HEK293 (cell line): ENCODE data around the gene DLG2.

ENCODE experiments used
- CTCF ChIA-PET: fragments of 350-600 bp; formaldehyde crosslinking; extraction: SDS; loops from one replicate; lab custom pipeline; 2021; ENCODE audit warnings: antibody characterized with exemption; lab: Yijun Ruan, JAX
- POLR2A ChIA-PET: fragments of 300-600 bp; formaldehyde crosslinking; extraction: SDS; loops from one replicate; lab custom pipeline; 2020; ENCODE audit warnings: antibody characterized with exemption, inconsistent platforms; lab: Yijun Ruan, JAX
- H3K27ac ChIP-seq: fragments of 200-500 bp; sonication (Bioruptor generic); 2 replicates; pipeline ENCODE4 v1.5.1; 2014; ENCODE audit warnings: low read depth, low read length, control low read depth, inconsistent platforms; ENCODE audit errors: extremely low read depth
- H3K36me3 ChIP-seq, 2 experiments: fragments of 200-500 bp in 1 of 2; sonication (Bioruptor generic) in 1 of 2; 1 replicate in 1 of 2; 2 replicates in 1 of 2; pipeline ENCODE4 v1.5.1; 2014 to 2017; ENCODE audit warnings: inconsistent platforms in 2 of 2, low read length in 2 of 2; ENCODE audit not compliant: control insufficient read depth in 2 of 2, insufficient read depth in 1 of 2
- H3K4me1 ChIP-seq: fragments of 200-500 bp; sonication (Bioruptor generic); 2 replicates; pipeline ENCODE4 v1.5.1; 2014; ENCODE audit warnings: mild to moderate bottlenecking, low read length, inconsistent platforms; ENCODE audit not compliant: control insufficient read depth, insufficient read depth
- H3K4me3 ChIP-seq: 2 replicates; pipeline ENCODE4 v1.5.1; 2011; ENCODE audit warnings: low read depth, mild to moderate bottlenecking, control low read depth, low read length, moderate library complexity
- H3K9me3 ChIP-seq: fragments of 200-500 bp; sonication (Bioruptor generic); 2 replicates; pipeline ENCODE4 v1.5.1; 2014; ENCODE audit warnings: low read depth, low read length, inconsistent platforms; ENCODE audit not compliant: control insufficient read depth, insufficient read depth
- GLI4 ChIP-seq: fragments of 450-650 bp; formaldehyde crosslinking; IDR thresholded peaks from 2 replicates; pipeline ENCODE4 v1.5.1; 2016; ENCODE audit warnings: missing biosample characterization, missing genetic modification characterization
- GLIS1 ChIP-seq: fragments of 450-650 bp; formaldehyde crosslinking; IDR thresholded peaks from 2 replicates; pipeline ENCODE4 v1.5.1; 2016; ENCODE audit warnings: missing biosample characterization, missing genetic modification characterization
- KLF16 ChIP-seq: fragments of 450-650 bp; formaldehyde crosslinking; IDR thresholded peaks from 2 replicates; pipeline ENCODE4 v1.5.1; 2017; ENCODE audit warnings: missing biosample characterization, missing genetic modification characterization
- KLF7 ChIP-seq: fragments of 450-650 bp; formaldehyde crosslinking; IDR thresholded peaks from 2 replicates; pipeline ENCODE4 v1.5.1; 2016; ENCODE audit warnings: missing biosample characterization, missing genetic modification characterization, borderline replicate concordance
- PRDM2 ChIP-seq: fragments of 450-650 bp; formaldehyde crosslinking; IDR thresholded peaks from 2 replicates; pipeline ENCODE4 v1.5.1; 2016; ENCODE audit warnings: missing biosample characterization, missing genetic modification characterization, borderline replicate concordance
- ZFP3 ChIP-seq: fragments of 450-650 bp; formaldehyde crosslinking; IDR thresholded peaks from 2 replicates; pipeline ENCODE4 v1.5.1; 2016; ENCODE audit warnings: low read depth, missing biosample characterization, missing genetic modification characterization
- ZFP69B ChIP-seq: fragments of 450-650 bp; formaldehyde crosslinking; IDR thresholded peaks from 2 replicates; pipeline ENCODE4 v1.5.1; 2016; ENCODE audit warnings: missing biosample characterization, missing genetic modification characterization
- ZNF138 ChIP-seq: fragments of 450-650 bp; formaldehyde crosslinking; IDR thresholded peaks from 2 replicates; pipeline ENCODE4 v1.5.1; 2016; ENCODE audit warnings: missing biosample characterization, missing genetic modification characterization, borderline replicate concordance
- ZNF148 ChIP-seq: fragments of 450-650 bp; formaldehyde crosslinking; IDR thresholded peaks from 2 replicates; pipeline ENCODE4 v1.5.0; 2017; ENCODE audit warnings: missing biosample characterization, missing genetic modification characterization, borderline replicate concordance
- ZNF155 ChIP-seq: fragments of 450-650 bp; formaldehyde crosslinking; IDR thresholded peaks from 2 replicates; pipeline ENCODE4 v1.5.1; 2016; ENCODE audit warnings: missing biosample characterization, missing genetic modification characterization
- ZNF184 ChIP-seq: fragments of 450-650 bp; IDR thresholded peaks from 2 replicates; pipeline ENCODE4 v1.5.1; 2018; ENCODE audit warnings: missing biosample characterization, mild to moderate bottlenecking, missing genetic modification characterization
- ZNF239 ChIP-seq: fragments of 450-650 bp; formaldehyde crosslinking; IDR thresholded peaks from 2 replicates; pipeline ENCODE4 v1.5.1; 2016; ENCODE audit warnings: missing biosample characterization, missing genetic modification characterization
- ZNF280D ChIP-seq: fragments of 450-650 bp; formaldehyde crosslinking; IDR thresholded peaks from 2 replicates; pipeline ENCODE4 v1.5.1; 2016; ENCODE audit warnings: missing biosample characterization, missing genetic modification characterization
- ZNF394 ChIP-seq: fragments of 450-650 bp; formaldehyde crosslinking; IDR thresholded peaks from 2 replicates; pipeline ENCODE4 v1.5.1; 2016; ENCODE audit warnings: missing biosample characterization, missing genetic modification characterization, mild to moderate bottlenecking, moderate library complexity, borderline replicate concordance
- ZNF426 ChIP-seq: fragments of 450-650 bp; formaldehyde crosslinking; IDR thresholded peaks from 2 replicates; pipeline ENCODE4 v1.5.1; 2017; ENCODE audit warnings: missing biosample characterization, missing genetic modification characterization, mild to moderate bottlenecking, inconsistent platforms, moderate library complexity
- ZNF529 ChIP-seq: fragments of 450-650 bp; formaldehyde crosslinking; IDR thresholded peaks from 2 replicates; pipeline ENCODE4 v1.5.1; 2017; ENCODE audit warnings: missing genetic modification characterization, missing biosample characterization; ENCODE audit not compliant: insufficient replicate concordance
- ZNF639 ChIP-seq: fragments of 450-650 bp; formaldehyde crosslinking; IDR thresholded peaks from 2 replicates; pipeline ENCODE4 v1.5.1; 2016; ENCODE audit warnings: missing biosample characterization, missing genetic modification characterization
- ZNF658 ChIP-seq: fragments of 450-650 bp; formaldehyde crosslinking; IDR thresholded peaks from 2 replicates; pipeline ENCODE4; 2016; ENCODE audit warnings: missing biosample characterization, missing genetic modification characterization
- ZNF664 ChIP-seq: fragments of 450-650 bp; formaldehyde crosslinking; IDR thresholded peaks from 2 replicates; pipeline ENCODE4 v1.5.1; 2016; ENCODE audit warnings: missing biosample characterization, missing genetic modification characterization
- ZNF677 ChIP-seq: fragments of 450-650 bp; IDR thresholded peaks from 2 replicates; pipeline ENCODE4 v1.5.0; 2018; ENCODE audit warnings: missing biosample characterization, mild to moderate bottlenecking, missing genetic modification characterization, moderate library complexity
- ZNF692 ChIP-seq: fragments of 450-650 bp; formaldehyde crosslinking; IDR thresholded peaks from 2 replicates; pipeline ENCODE4 v1.5.1; 2016; ENCODE audit warnings: missing biosample characterization, missing genetic modification characterization
- ZNF837 ChIP-seq: fragments of 450-650 bp; formaldehyde crosslinking; IDR thresholded peaks from 2 replicates; pipeline ENCODE4 v1.5.1; 2016; ENCODE audit warnings: missing biosample characterization, missing genetic modification characterization

The DLG2 gene

GRCh38 chr11:83528225-83528624 is 2098.9 kb downstream of the DLG2 start (continued):
- no peak for TF ChIP-seq ZNF426 (tag by site-specific recombination)
- no peak for TF ChIP-seq ZNF148 (tag by site-specific recombination)
- TF ChIP-seq ZFP3 = no peak
- no peak for TF ChIP-seq ZNF658 (tag by site-specific recombination)
- TF ChIP-seq KLF7 (tag by site-specific recombination) = no peak
- no peak for TF ChIP-seq KLF16 (tag by site-specific recombination)
- no peak for TF ChIP-seq ZNF184 (tag by site-specific recombination)
- TF ChIP-seq ZNF837 (tag by site-specific recombination) = no peak
- TF ChIP-seq, all 188 proteins: peak for 0

GRCh38 chr11:83523676-83524075 is 2103.5 kb downstream of the DLG2 start:
- POLR2A ChIA-PET = no interaction called here
- no peaks in the 10 kb centered on the region for H3K36me3 ChIP-seq
- CTCF ChIA-PET = no interaction called here
- H3K4me3 ChIP-seq = no peak overlapping the region
- no peaks in the 10 kb centered on the region for H3K4me1 ChIP-seq
- no peak overlapping the region for H3K27ac ChIP-seq
- no peaks in the 10 kb centered on the region for H3K9me3 ChIP-seq
- TF ChIP-seq ZNF239 (tag by site-specific recombination) = no peak
- no peak for TF ChIP-seq ZNF394 (tag by site-specific recombination)
- no peak for TF ChIP-seq PRDM2 (tag by site-specific recombination)
- no peak for TF ChIP-seq ZNF529 (tag by site-specific recombination)
- TF ChIP-seq GLIS1 (tag by site-specific recombination) = no peak
- TF ChIP-seq ZNF639 (tag by site-specific recombination) = no peak
- TF ChIP-seq ZFP69B (tag by site-specific recombination) = no peak
- no peak for TF ChIP-seq ZNF155 (tag by site-specific recombination)
- no peak for TF ChIP-seq ZNF138
- TF ChIP-seq ZNF677 (tag by site-specific recombination) = no peak
- no peak for TF ChIP-seq GLI4 (tag by site-specific recombination)
- TF ChIP-seq ZNF664 (tag by site-specific recombination) = no peak
- TF ChIP-seq ZNF280D (tag by site-specific recombination) = no peak
- no peak for TF ChIP-seq ZNF692 (tag by site-specific recombination)
